Testis (tissue), 2 donors: ENCODE results near the gene CCDC15.

Experiments used
- POLR2A ChIP-seq: fragments of 450-650 bp; IDR thresholded peaks from one replicate; pipeline ENCODE4 v1.6.1; 2017; ENCODE audit warnings: antibody characterized with exemption, mild to moderate bottlenecking, moderate library complexity
- TF ChIP-seq, protein P1 (sequence below), 3 experiments: fragments of 450-650 bp in 2 of 3; fragments of 200-600 bp in 1 of 3; sonication (generic) in 1 of 3; IDR thresholded peaks; one replicate each; pipeline ENCODE4 v1.5.1; 2016 to 2019; ENCODE audit warnings: antibody characterized with exemption in 3 of 3, mild to moderate bottlenecking in 2 of 3, moderate library complexity in 1 of 3

DNA sequence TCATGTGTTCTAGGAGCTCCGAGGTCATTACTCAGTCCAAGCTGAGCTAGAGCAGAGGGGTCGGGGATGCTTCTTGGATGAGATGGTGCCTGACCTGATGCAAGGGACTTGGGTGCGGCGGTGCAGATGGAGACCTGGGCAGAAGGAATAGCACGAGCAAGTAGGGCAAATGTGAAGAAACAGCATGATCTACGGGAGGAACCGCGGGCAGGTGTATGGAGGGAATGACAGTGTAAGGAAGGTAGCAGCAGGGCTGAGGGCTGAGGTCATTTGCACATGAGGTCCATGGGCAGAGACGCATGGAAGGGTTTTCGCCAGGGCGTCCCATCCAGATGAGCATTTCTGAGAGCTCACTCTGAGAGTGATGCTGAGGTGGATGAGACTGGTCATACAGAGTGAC, 124.0 kb downstream of the CCDC15 start:
- TF ChIP-seq, protein P1, sequence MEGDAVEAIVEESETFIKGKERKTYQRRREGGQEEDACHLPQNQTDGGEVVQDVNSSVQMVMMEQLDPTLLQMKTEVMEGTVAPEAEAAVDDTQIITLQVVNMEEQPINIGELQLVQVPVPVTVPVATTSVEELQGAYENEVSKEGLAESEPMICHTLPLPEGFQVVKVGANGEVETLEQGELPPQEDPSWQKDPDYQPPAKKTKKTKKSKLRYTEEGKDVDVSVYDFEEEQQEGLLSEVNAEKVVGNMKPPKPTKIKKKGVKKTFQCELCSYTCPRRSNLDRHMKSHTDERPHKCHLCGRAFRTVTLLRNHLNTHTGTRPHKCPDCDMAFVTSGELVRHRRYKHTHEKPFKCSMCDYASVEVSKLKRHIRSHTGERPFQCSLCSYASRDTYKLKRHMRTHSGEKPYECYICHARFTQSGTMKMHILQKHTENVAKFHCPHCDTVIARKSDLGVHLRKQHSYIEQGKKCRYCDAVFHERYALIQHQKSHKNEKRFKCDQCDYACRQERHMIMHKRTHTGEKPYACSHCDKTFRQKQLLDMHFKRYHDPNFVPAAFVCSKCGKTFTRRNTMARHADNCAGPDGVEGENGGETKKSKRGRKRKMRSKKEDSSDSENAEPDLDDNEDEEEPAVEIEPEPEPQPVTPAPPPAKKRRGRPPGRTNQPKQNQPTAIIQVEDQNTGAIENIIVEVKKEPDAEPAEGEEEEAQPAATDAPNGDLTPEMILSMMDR (IDR thresholded peaks at IDR 0.05) = no peak
- no peak for TF ChIP-seq POLR2A
